HG03432 (cell line): ENCODE measurements around the gene SGPP1.
"Not testable (repeated sequence)": the region's sequence is repeated elsewhere in the genome, so short reads cannot be mapped to it uniquely, and the experiment has no call there.

Experiments used
- ATAC-seq: cut with Tn5 transposase; IDR thresholded peaks from one replicate; pipeline ENCODE4 v1.9.1; 2021; ENCODE audit warnings: mild to moderate bottlenecking, moderate library complexity; ENCODE audit not compliant: unreplicated experiment

Gene SGPP1

GRCh38 chr14:63726499-63726898 lies 1.4 kb downstream of the SGPP1 start:
- ATAC-seq, result no peak

- ATAC-seq, result no peak
These were observed 1.9 kb downstream of the SGPP1 start for GRCh38 chr14:63725786-63726460.

GRCh38 chr14:63717702-63718101 lies 10.2 kb downstream of the SGPP1 start:
- ATAC-seq, result no peak

GRCh38 chr14:63715360-63715759 lies 12.5 kb downstream of the SGPP1 start:
- ATAC-seq, result no peak

GRCh38 chr14:63713764-63714163 lies 14.1 kb downstream of the SGPP1 start:
- no peak for ATAC-seq

- no peak for ATAC-seq
These were observed 14.8 kb downstream of the SGPP1 start for GRCh38 chr14:63713058-63713457.

GRCh38 chr14:63712123-63712522 lies 15.7 kb downstream of the SGPP1 start:
- peak; percentile 57 for ATAC-seq

- ATAC-seq, result no peak
These were observed 17.4 kb downstream of the SGPP1 start for GRCh38 chr14:63710497-63710896.

- no peak for ATAC-seq
These were observed 18.3 kb downstream of the SGPP1 start for GRCh38 chr14:63709589-63709988.

GRCh38 chr14:63707216-63707615 lies 20.6 kb downstream of the SGPP1 start:
- no peak for ATAC-seq

- peak; percentile 71 for ATAC-seq
These were observed 22.2 kb downstream of the SGPP1 start for GRCh38 chr14:63705561-63706070.

- not testable (repeated sequence) for ATAC-seq
These were observed 25.3 kb downstream of the SGPP1 start for GRCh38 chr14:63702530-63702929.

GRCh38 chr14:63701606-63702299 lies 26.1 kb downstream of the SGPP1 start:
- ATAC-seq, result no peak

GRCh38 chr14:63692310-63693020 lies 35.4 kb downstream of the SGPP1 start:
- ATAC-seq, result no peak

- ATAC-seq, result no peak
These were observed 38.7 kb downstream of the SGPP1 start for GRCh38 chr14:63689132-63689531.

GRCh38 chr14:63686926-63687325 lies 40.9 kb downstream of the SGPP1 start:
- no peak for ATAC-seq

GRCh38 chr14:63685401-63685800 lies 42.5 kb downstream of the SGPP1 start:
- ATAC-seq, result no peak

- ATAC-seq, result no peak
These were observed 44.9 kb downstream of the SGPP1 start for GRCh38 chr14:63682727-63683593.

GRCh38 chr14:63678536-63678935 lies 49.3 kb downstream of the SGPP1 start:
- ATAC-seq, result no peak

- no peak for ATAC-seq
These were observed 49.9 kb downstream of the SGPP1 start for GRCh38 chr14:63677891-63678379.

GRCh38 chr14:63676615-63677014 lies 51.2 kb downstream of the SGPP1 start:
- no peak for ATAC-seq
